Vagina (tissue), 2 donors: Measurements from ENCODE around the gene CADPS.

ENCODE experiments used
- POLR2A ChIP-seq, 2 donors: fragments of 450-650 bp; IDR thresholded peaks; one replicate each; pipeline ENCODE4 v1.6.1; 2017; ENCODE audit warnings: antibody characterized with exemption in 2 of 2, mild to moderate bottlenecking in 2 of 2, moderate library complexity in 2 of 2
- POLR2AphosphoS5 ChIP-seq, 2 donors: sonication (generic); formaldehyde crosslinking; IDR thresholded peaks; one replicate each; pipeline ENCODE4 v1.9.0; 2017; ENCODE audit warnings: antibody characterized with exemption in 2 of 2, mild to moderate bottlenecking in 2 of 2, low read depth in 1 of 2; ENCODE audit not compliant: insufficient read depth in 1 of 2
- TF ChIP-seq, protein P1 (sequence below), 3 experiments: fragments of 450-650 bp in 2 of 3; fragments of 200-600 bp in 1 of 3; sonication (generic) in 1 of 3; IDR thresholded peaks; one replicate each; pipeline ENCODE4 v1.5.1; 2017 to 2019; ENCODE audit warnings: antibody characterized with exemption in 3 of 3, mild to moderate bottlenecking in 2 of 3, moderate library complexity in 2 of 3

DNA sequence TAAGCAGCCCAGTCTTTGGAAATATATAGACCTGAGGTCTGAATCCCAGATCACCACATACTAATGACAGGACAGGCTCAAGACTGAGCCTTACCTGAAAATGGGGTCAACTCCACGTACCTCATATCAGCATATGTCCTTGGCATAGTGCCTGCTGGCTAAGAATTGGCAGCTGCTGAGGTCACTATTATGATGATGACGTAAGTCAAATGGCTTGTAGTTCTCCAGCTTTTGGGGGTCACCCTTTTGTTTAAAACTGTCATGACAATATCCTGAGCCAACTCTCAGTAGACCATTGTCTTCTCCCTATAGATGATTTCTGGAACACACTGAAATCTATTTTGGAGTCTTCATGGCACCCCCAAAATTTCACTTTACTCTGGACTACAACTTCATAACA is 16.8 kb upstream of the CADPS start:
- TF ChIP-seq, protein P1, sequence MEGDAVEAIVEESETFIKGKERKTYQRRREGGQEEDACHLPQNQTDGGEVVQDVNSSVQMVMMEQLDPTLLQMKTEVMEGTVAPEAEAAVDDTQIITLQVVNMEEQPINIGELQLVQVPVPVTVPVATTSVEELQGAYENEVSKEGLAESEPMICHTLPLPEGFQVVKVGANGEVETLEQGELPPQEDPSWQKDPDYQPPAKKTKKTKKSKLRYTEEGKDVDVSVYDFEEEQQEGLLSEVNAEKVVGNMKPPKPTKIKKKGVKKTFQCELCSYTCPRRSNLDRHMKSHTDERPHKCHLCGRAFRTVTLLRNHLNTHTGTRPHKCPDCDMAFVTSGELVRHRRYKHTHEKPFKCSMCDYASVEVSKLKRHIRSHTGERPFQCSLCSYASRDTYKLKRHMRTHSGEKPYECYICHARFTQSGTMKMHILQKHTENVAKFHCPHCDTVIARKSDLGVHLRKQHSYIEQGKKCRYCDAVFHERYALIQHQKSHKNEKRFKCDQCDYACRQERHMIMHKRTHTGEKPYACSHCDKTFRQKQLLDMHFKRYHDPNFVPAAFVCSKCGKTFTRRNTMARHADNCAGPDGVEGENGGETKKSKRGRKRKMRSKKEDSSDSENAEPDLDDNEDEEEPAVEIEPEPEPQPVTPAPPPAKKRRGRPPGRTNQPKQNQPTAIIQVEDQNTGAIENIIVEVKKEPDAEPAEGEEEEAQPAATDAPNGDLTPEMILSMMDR (IDR thresholded peaks at IDR 0.05), result no peak
- TF ChIP-seq POLR2AphosphoS5 (IDR thresholded peaks at IDR 0.05; ENCODE audit: insufficient read depth in 1 of 2, low read depth in 1 of 2) (no peak), POLR2A (IDR thresholded peaks at IDR 0.05) (no peak)
